Mesendoderm (in vitro differentiated cells): ENCODE results near the gene RPAP3.

Experiments used
- DNase-seq: peaks from one replicate; pipeline ENCODE4 v3.0.0; 2013
- H2AK5ac ChIP-seq: 2 replicates; pipeline ENCODE4 v1.6.1; 2013; ENCODE audit warnings: low read length, inconsistent platforms
- H2BK120ac ChIP-seq: 2 replicates; pipeline ENCODE4 v1.6.1; 2013; ENCODE audit warnings: low read depth, mild to moderate bottlenecking, low read length, moderate library complexity, mixed read lengths
- H2BK15ac ChIP-seq: replicated peaks from 2 replicates; pipeline ENCODE4 v1.6.1; 2013; ENCODE audit warnings: low read depth, mild to moderate bottlenecking, moderate library complexity
- H2BK5ac ChIP-seq: 2 replicates; pipeline ENCODE4 v1.6.1; 2013; ENCODE audit warnings: low read length, inconsistent platforms
- H3K18ac ChIP-seq: 2 replicates; pipeline ENCODE4 v1.6.1; 2013; ENCODE audit warnings: mild to moderate bottlenecking, low read length, mixed read lengths
- H3K23ac ChIP-seq: one replicate; pipeline ENCODE4 v1.6.1; 2013; ENCODE audit warnings: low read length
- H3K27ac ChIP-seq: 2 replicates; pipeline ENCODE4 v1.5.1; 2013; ENCODE audit warnings: low read depth, mild to moderate bottlenecking, inconsistent platforms, low read length, moderate library complexity
- H3K27me3 ChIP-seq: 2 replicates; pipeline ENCODE4 v1.6.1; 2013; ENCODE audit warnings: low read length, control low read depth, mild to moderate bottlenecking, inconsistent platforms; ENCODE audit not compliant: insufficient read depth, poor library complexity
- H3K36me3 ChIP-seq: 2 replicates; pipeline ENCODE4 v1.6.1; 2013; ENCODE audit warnings: low read length, inconsistent platforms; ENCODE audit not compliant: control insufficient read depth, insufficient read depth
- H3K4ac ChIP-seq: one replicate; pipeline ENCODE4 v1.6.1; 2013; ENCODE audit warnings: low read depth, mild to moderate bottlenecking, low read length, moderate library complexity
- H3K4me1 ChIP-seq: 2 replicates; pipeline ENCODE4 v1.6.1; 2013; ENCODE audit warnings: low read depth, low read length, inconsistent platforms; ENCODE audit not compliant: control insufficient read depth
- H3K4me2 ChIP-seq: 2 replicates; pipeline ENCODE4 v1.6.1; 2013; ENCODE audit warnings: low read length
- H3K4me3 ChIP-seq: 2 replicates; pipeline ENCODE4 v1.5.1; 2013; ENCODE audit warnings: mild to moderate bottlenecking, low read length
- H3K56ac ChIP-seq: one replicate; pipeline ENCODE4 v1.6.1; 2013; ENCODE audit warnings: low read length
- H3K79me1 ChIP-seq: 2 replicates; pipeline ENCODE4 v1.6.1; 2013; ENCODE audit warnings: low read length, inconsistent platforms
- H3K79me2 ChIP-seq: 2 replicates; pipeline ENCODE4 v1.6.1; 2013; ENCODE audit warnings: mild to moderate bottlenecking, low read length; ENCODE audit not compliant: control insufficient read depth, insufficient read depth
- H3K9ac ChIP-seq: 2 replicates; pipeline ENCODE4 v1.6.1; 2013; ENCODE audit warnings: low read length, inconsistent platforms
- H4K5ac ChIP-seq: one replicate; pipeline ENCODE4 v1.6.1; 2013; ENCODE audit warnings: low read length
- H4K8ac ChIP-seq: one replicate; pipeline ENCODE4 v1.6.1; 2013; ENCODE audit warnings: low read depth, mild to moderate bottlenecking, control low read depth, low read length, moderate library complexity
- WGBS: extraction: QIAGEN DNeasy Blood & Tissue Kit; methylation state at CpG from one replicate; pipeline ENCODE4 v1.1.7; 2013; ENCODE audit warnings: low lambda C conversion rate, missing lambda C conversion rate; ENCODE audit not compliant: insufficient coverage; ENCODE audit errors: extremely low coverage; 5-methylcytosine and 5-hydroxymethylcytosine counted together

The RPAP3 gene

GRCh38 chr12:47700263-47700662 is 5.6 kb downstream of the RPAP3 start:
- Histone ChIP-seq H3K9ac (no peak overlapping the region), H3K18ac (no peak overlapping the region), H2BK120ac (no peak overlapping the region), H3K27me3 (no peaks in the 10 kb centered on the region), H3K4ac (no peak overlapping the region), H3K4me1 (no peaks in the 10 kb centered on the region), H2AK5ac (no peak overlapping the region), H3K4me3 (no peak overlapping the region), H2BK15ac (no peak overlapping the region), H3K27ac (no peak overlapping the region), H3K36me3 (no peaks in the 10 kb centered on the region), H3K79me1 (peaks cover 11% of the 10 kb centered on the region), H4K5ac (no peak overlapping the region), H4K8ac (no peak overlapping the region), H3K56ac (no peak overlapping the region), H3K23ac (no peak overlapping the region), H3K4me2 (no peak overlapping the region), H2BK5ac (no peak overlapping the region), H3K79me2 (peaks cover 15% of the 10 kb centered on the region)
- WGBS, result no CpG with 5 or more reads among the region's 2 CpGs
- no peak for DNase-seq

- H2BK120ac ChIP-seq, result no peak overlapping the region
- H4K5ac ChIP-seq, result no peak overlapping the region
- no peak overlapping the region for H3K18ac ChIP-seq
- H3K79me2 ChIP-seq, result peaks cover 3% of the 10 kb centered on the region
- H3K56ac ChIP-seq, result no peak overlapping the region
- H3K36me3 ChIP-seq, result no peaks in the 10 kb centered on the region
- 100% methylated on average over 1 of the region's 7 CpGs for WGBS
- H3K27me3 ChIP-seq, result no peaks in the 10 kb centered on the region
- H4K8ac ChIP-seq, result no peak overlapping the region
- H3K9ac ChIP-seq, result no peak overlapping the region
- no peak overlapping the region for H2AK5ac ChIP-seq
- no peaks in the 10 kb centered on the region for H3K4me1 ChIP-seq
- H2BK15ac ChIP-seq, result no peak overlapping the region
- H3K23ac ChIP-seq, result no peak overlapping the region
- H3K4me3 ChIP-seq, result no peak overlapping the region
- no peak overlapping the region for H3K27ac ChIP-seq
- no peak overlapping the region for H3K4me2 ChIP-seq
- no peak for DNase-seq
- no peak overlapping the region for H3K4ac ChIP-seq
- H3K79me1 ChIP-seq, result peaks cover 4% of the 10 kb centered on the region
- no peak overlapping the region for H2BK5ac ChIP-seq
Measured at GRCh38 chr12:47698631-47699030, 7.2 kb downstream of the RPAP3 start.

- Histone ChIP-seq H2BK15ac (no peak overlapping the region), H4K8ac (no peak overlapping the region), H3K56ac (no peak overlapping the region), H2BK5ac (no peak overlapping the region), H3K36me3 (no peaks in the 10 kb centered on the region), H3K9ac (no peak overlapping the region), H3K79me1 (no peaks in the 10 kb centered on the region), H2BK120ac (no peak overlapping the region), H2AK5ac (no peak overlapping the region), H4K5ac (no peak overlapping the region), H3K18ac (no peak overlapping the region), H3K27me3 (no peaks in the 10 kb centered on the region), H3K79me2 (no peaks in the 10 kb centered on the region), H3K23ac (no peak overlapping the region), H3K4me1 (no peaks in the 10 kb centered on the region), H3K4ac (no peak overlapping the region), H3K4me3 (no peak overlapping the region), H3K4me2 (no peak overlapping the region), H3K27ac (no peak overlapping the region)
- WGBS, result 100% methylated on average over 1 of the region's 4 CpGs
- no peak for DNase-seq
Measured at GRCh38 chr12:47698055-47698454, 7.8 kb downstream of the RPAP3 start.

- Histone ChIP-seq H3K4me1 (no peaks in the 10 kb centered on the region), H2BK15ac (no peak overlapping the region), H2BK5ac (no peak overlapping the region), H3K36me3 (no peaks in the 10 kb centered on the region), H3K9ac (no peak overlapping the region), H2BK120ac (no peak overlapping the region), H3K18ac (no peak overlapping the region), H4K8ac (no peak overlapping the region), H3K79me1 (no peaks in the 10 kb centered on the region), H3K56ac (no peak overlapping the region), H3K27me3 (no peaks in the 10 kb centered on the region), H3K23ac (no peak overlapping the region), H3K4me2 (no peak overlapping the region), H3K27ac (no peak overlapping the region), H3K4ac (no peak overlapping the region), H2AK5ac (no peak overlapping the region), H4K5ac (no peak overlapping the region), H3K79me2 (no peaks in the 10 kb centered on the region), H3K4me3 (no peak overlapping the region)
- DNase-seq, result no peak
- WGBS, result no CpG with 5 or more reads among the region's 2 CpGs
Measured at GRCh38 chr12:47689215-47689614, 16.6 kb downstream of the RPAP3 start.

GRCh38 chr12:47687636-47688035 is 18.2 kb downstream of the RPAP3 start:
- Histone ChIP-seq H3K56ac (no peak overlapping the region), H3K27ac (no peak overlapping the region), H3K23ac (no peak overlapping the region), H2AK5ac (no peak overlapping the region), H2BK5ac (no peak overlapping the region), H3K4me1 (no peaks in the 10 kb centered on the region), H3K4me2 (no peak overlapping the region), H3K79me2 (no peaks in the 10 kb centered on the region), H4K8ac (no peak overlapping the region), H3K27me3 (no peaks in the 10 kb centered on the region), H3K4ac (no peak overlapping the region), H3K9ac (no peak overlapping the region), H3K4me3 (no peak overlapping the region), H2BK15ac (no peak overlapping the region), H3K79me1 (no peaks in the 10 kb centered on the region), H2BK120ac (no peak overlapping the region), H3K36me3 (no peaks in the 10 kb centered on the region), H4K5ac (no peak overlapping the region), H3K18ac (no peak overlapping the region)
- no peak for DNase-seq
- WGBS, result no CpG with 5 or more reads among the region's 3 CpGs

GRCh38 chr12:47686645-47687240 is 19.1 kb downstream of the RPAP3 start:
- Histone ChIP-seq H2BK5ac (no peak overlapping the region), H3K4me2 (no peak overlapping the region), H3K18ac (no peak overlapping the region), H3K27ac (no peak overlapping the region), H3K79me1 (no peaks in the 10 kb centered on the region), H3K4ac (no peak overlapping the region), H3K9ac (no peak overlapping the region), H4K5ac (no peak overlapping the region), H3K36me3 (no peaks in the 10 kb centered on the region), H3K56ac (no peak overlapping the region), H2AK5ac (no peak overlapping the region), H4K8ac (no peak overlapping the region), H3K27me3 (no peaks in the 10 kb centered on the region), H2BK15ac (no peak overlapping the region), H3K4me3 (no peak overlapping the region), H3K23ac (no peak overlapping the region), H3K4me1 (no peaks in the 10 kb centered on the region), H3K79me2 (no peaks in the 10 kb centered on the region), H2BK120ac (no peak overlapping the region)
- 100% methylated on average over 1 of the region's 4 CpGs for WGBS
- peak; percentile 42 for DNase-seq
